Measurements from ENCODE around the gene CLDN15. TPM values are rescaled to one million over a fixed set of nuclear protein-coding genes. Genes with fewer than 3 reads are reported as not detected.
"Not testable (repeated sequence)": the region's sequence is repeated elsewhere in the genome, so short reads cannot be mapped to it uniquely, and the experiment has no call there.

CLDN15 gene
- total RNA-seq, 1 experiment from 2014 or later: 6.5 TPM

- TF ChIP-seq, protein P1, sequence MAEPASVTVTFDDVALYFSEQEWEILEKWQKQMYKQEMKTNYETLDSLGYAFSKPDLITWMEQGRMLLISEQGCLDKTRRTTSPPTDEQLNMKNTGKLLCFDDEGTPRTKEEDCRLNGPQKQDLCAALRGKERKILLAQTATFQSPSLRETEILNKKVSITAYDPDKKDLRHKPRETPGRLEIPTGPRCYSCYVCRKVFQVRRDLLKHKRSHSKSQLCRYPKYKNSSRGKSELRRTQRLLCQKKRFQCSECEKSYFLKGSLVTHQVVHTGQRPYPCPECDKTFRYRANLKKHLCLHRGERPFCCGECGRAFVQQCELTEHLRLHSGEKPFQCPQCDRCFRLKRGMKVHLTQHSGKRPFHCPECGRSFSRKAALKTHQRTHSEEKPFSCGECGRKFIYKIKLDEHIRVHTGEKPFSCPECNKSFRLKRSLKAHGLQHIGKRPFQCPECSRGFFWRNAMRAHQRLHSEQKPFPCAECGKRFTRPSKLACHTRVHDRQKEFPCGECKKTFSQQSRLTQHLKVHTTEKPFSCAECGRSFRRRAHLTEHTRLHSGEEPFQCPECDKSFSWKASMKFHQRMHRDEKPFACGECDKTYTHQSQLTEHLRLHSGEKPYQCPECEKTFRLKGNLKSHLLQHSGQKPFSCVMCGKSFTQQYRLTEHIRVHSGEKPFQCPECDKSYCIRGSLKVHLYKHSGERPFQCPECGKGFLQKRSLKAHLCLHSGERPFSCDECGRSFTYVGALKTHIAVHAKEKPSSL (CRISPR knock-in tag; conservative IDR thresholded peaks at IDR 0.05): no peak
- TF ChIP-seq ZSCAN18 (CRISPR knock-in tag; IDR thresholded peaks at IDR 0.05): no peak
These were observed 32.1 kb upstream of the CLDN15 start (continued) for GRCh38 chr7:101269664-101270063.

DNA sequence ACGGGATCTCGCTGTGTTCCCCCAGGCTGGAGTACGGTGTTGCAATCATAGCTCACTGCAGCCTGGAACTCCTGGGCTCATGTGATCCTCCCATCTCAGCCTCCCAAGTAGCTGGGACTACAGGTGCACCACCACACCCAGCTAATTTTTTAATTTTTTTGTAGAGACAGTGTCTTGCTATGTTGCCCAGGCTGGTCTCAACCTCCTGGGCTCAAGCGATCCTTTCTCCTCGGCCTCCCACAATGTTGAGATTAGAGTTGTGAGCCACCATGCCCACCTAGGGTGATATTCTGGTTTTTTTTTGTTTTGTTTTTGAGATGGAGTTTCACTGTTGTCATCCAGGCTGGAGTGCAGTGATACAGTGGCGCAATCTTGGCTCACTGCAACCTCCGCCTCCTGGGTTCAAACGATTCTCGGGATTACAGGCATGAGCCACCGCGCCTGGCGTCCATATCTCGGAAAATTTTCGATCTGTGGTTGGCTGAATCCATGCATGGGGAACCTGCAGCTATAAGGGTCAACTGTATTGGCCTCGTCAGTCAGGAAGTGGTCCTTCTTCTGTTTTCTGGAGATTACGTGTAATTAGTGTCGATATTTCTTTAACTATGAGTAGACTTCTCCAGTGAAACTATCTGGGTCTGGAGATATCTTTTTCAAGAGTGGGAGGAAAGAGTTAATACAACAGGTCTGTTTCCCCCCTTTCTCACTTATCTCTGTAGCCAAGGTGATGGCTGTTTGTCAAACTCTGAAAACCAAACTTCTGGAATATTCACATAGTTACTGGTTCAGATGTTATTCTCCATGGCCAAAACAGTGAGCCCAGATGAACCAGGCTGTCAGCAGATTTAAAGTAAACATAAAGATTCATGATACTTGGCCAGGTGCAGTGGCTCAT lies 28.3 kb upstream of the CLDN15 start:
- peak overlapping the region; percentile 39; the same call in 1 of the 2 replicates for H3K27ac Mint-ChIP-seq
- H3K9me3 Mint-ChIP-seq: no peaks in the 10 kb centered on the region
- POLR2A ChIA-PET: no interaction called here
- H3K4me1 Mint-ChIP-seq: no peaks in the 10 kb centered on the region
- DNase-seq (ENCODE audit: low spot score): no peak
- ATAC-seq: no peak
- H3K27me3 Mint-ChIP-seq (ENCODE audit: low read depth): peaks cover 7% of the 10 kb centered on the region; the same call in 1 of the 2 replicates
- no peak overlapping the region for H3K4me3 Mint-ChIP-seq
- CTCF ChIA-PET: interaction anchor here (0.9 to 2.5 kb wide), 5 partner anchors 17 to 73 kb away, joined by 3 to 7 read pairs (median 5); partner anchors contain the start of gene FIS1
- 0 out of 2 replicates have a peak, but pooled peaks have one; percentile 15 for TF ChIP-seq ZNF121 (CRISPR knock-in tag; IDR thresholded peaks at IDR 0.05)
- TF ChIP-seq ZNF317 (CRISPR knock-in tag; IDR thresholded peaks at IDR 0.05; ENCODE audit: borderline replicate concordance, low read depth): no peak
- no peaks in the 10 kb centered on the region for H3K36me3 Mint-ChIP-seq

- H3K27ac Mint-ChIP-seq; H3K27me3 Mint-ChIP-seq (ENCODE audit: low read depth); H3K4me1 Mint-ChIP-seq; ATAC-seq; H3K9me3 Mint-ChIP-seq; H3K36me3 Mint-ChIP-seq; POLR2A ChIA-PET; DNase-seq (ENCODE audit: low spot score); H3K4me3 Mint-ChIP-seq: not testable (repeated sequence)
- TF ChIP-seq, protein P2, sequence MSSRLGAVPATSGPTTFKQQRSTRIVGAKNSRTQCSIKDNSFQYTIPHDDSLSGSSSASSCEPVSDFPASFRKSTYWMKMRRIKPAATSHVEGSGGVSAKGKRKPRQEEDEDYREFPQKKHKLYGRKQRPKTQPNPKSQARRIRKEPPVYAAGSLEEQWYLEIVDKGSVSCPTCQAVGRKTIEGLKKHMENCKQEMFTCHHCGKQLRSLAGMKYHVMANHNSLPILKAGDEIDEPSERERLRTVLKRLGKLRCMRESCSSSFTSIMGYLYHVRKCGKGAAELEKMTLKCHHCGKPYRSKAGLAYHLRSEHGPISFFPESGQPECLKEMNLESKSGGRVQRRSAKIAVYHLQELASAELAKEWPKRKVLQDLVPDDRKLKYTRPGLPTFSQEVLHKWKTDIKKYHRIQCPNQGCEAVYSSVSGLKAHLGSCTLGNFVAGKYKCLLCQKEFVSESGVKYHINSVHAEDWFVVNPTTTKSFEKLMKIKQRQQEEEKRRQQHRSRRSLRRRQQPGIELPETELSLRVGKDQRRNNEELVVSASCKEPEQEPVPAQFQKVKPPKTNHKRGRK (CRISPR knock-in tag; IDR thresholded peaks at IDR 0.05; ENCODE audit: borderline replicate concordance): 0 out of 2 replicates have a peak, but pooled peaks have one; percentile 63
- TF ChIP-seq, protein P3, sequence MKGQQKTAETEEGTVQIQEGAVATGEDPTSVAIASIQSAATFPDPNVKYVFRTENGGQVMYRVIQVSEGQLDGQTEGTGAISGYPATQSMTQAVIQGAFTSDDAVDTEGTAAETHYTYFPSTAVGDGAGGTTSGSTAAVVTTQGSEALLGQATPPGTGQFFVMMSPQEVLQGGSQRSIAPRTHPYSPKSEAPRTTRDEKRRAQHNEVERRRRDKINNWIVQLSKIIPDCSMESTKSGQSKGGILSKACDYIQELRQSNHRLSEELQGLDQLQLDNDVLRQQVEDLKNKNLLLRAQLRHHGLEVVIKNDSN (CRISPR knock-in tag; IDR thresholded peaks at IDR 0.05): peak; percentile 24; the same call in 1 of the 2 replicates
- CTCF ChIA-PET: interaction anchor here (1.2 to 2.5 kb wide), 3 partner anchors 20 to 72 kb away, joined by 3 to 5 read pairs (median 5); partner anchors contain the start of gene FIS1
These were observed 26.6 kb upstream of the CLDN15 start for GRCh38 chr7:101264102-101264706.

DNA sequence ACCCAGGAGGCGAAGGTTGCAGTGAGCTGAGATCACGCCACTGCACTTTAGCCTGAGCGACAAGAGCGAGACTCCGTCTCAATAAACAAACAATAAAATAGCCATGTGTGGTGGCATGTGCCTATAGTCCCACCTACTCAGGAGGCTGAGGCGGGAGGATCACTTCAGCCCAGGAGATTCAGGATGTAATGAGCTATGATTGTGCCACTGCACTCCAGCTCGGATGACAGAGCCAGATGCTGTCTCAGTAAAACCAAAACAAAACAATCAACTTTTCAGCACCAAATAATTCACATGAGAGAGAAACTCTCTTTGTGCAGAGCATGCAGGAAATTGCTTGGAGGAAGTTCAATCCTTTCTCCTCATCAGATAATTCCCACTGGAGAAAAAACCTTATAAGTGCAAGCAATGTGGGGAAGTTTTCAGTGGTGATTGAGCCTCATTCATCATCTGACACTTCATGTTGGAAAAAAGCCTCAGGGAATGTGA lies 20.7 kb upstream of the CLDN15 start:
- Mint-ChIP-seq H3K36me3 (no peaks in the 10 kb centered on the region), H3K27ac (no peak overlapping the region), H3K27me3 (ENCODE audit: low read depth) (peaks cover 7% of the 10 kb centered on the region; the same call in 1 of the 2 replicates), H3K4me1 (peaks cover 4% of the 10 kb centered on the region; the same call in 1 of the 2 replicates), H3K9me3 (no peaks in the 10 kb centered on the region), H3K4me3 (no peak overlapping the region)
- CTCF ChIA-PET: interaction anchor here (0.9 to 1.5 kb wide), 3 partner anchors 14 to 25 kb away, joined by 3 to 7 read pairs (median 5); no protein-coding TSS in a partner anchor
- no peak for DNase-seq (ENCODE audit: low spot score)
- ATAC-seq: no peak
- no peak for TF ChIP-seq HMGA2 (CRISPR knock-in tag; IDR thresholded peaks at IDR 0.05)
- no peak for TF ChIP-seq ZNF317 (CRISPR knock-in tag; IDR thresholded peaks at IDR 0.05; ENCODE audit: borderline replicate concordance, low read depth)
- TF ChIP-seq MLX (CRISPR knock-in tag; IDR thresholded peaks at IDR 0.05): no peak
- no peak for TF ChIP-seq E2F1 (CRISPR knock-in tag; IDR thresholded peaks at IDR 0.05)
- POLR2A ChIA-PET: no interaction called here

Measured in WTC11 (cell line).